Gastrocnemius medialis (tissue), 4 donors: Measurements from ENCODE around the gene DUS1L. TPM values are rescaled to one million over a fixed set of nuclear protein-coding genes. Genes with fewer than 3 reads are reported as not detected.

ENCODE experiments used
- ATAC-seq, 2 donors: fragments of 150-250 bp; one replicate each; pipeline ENCODE4 v1.9.1; 2016
- DNase-seq, 2 donors: peaks; one replicate each; pipeline ENCODE4 v3.0.0-alpha.2; 2019
- H3K27ac ChIP-seq, 4 donors: fragments of 200-600 bp; sonication (generic); 1 replicate in 1 of 4; 2 replicates in 3 of 4; pipeline ENCODE4 v1.5.1; 2016 to 2018; ENCODE audit warnings: mild to moderate bottlenecking in 2 of 4, moderate library complexity in 1 of 4
- H3K27me3 ChIP-seq, 3 donors: fragments of 200-600 bp; sonication (generic) in 2 of 3; 1 replicate in 1 of 3; 2 replicates in 2 of 3; pipeline versions ENCODE4 v1.5.1 to v1.6.0; 2016 to 2019; ENCODE audit warnings: mild to moderate bottlenecking in 1 of 3, moderate library complexity in 1 of 3
- H3K36me3 ChIP-seq, 2 donors: fragments of 200-600 bp; sonication (generic) in 1 of 2; one replicate each; pipeline ENCODE4 v1.5.1; 2017 to 2018
- H3K4me1 ChIP-seq, 2 donors: fragments of 200-600 bp; sonication (generic) in 1 of 2; one replicate each; pipeline ENCODE4 v1.5.1; 2016 to 2017; ENCODE audit warnings: mild to moderate bottlenecking in 2 of 2
- H3K4me3 ChIP-seq, 4 donors: fragments of 200-600 bp; sonication (generic) in 3 of 4; 1 replicate in 1 of 4; 2 replicates in 3 of 4; pipeline ENCODE4 v1.5.1; 2016 to 2019; ENCODE audit warnings: mild to moderate bottlenecking in 2 of 4
- H3K9me3 ChIP-seq, 3 donors: fragments of 200-600 bp; sonication (generic) in 2 of 3; 1 replicate in 1 of 3; 2 replicates in 2 of 3; pipeline ENCODE4 v1.5.1; 2016 to 2019
- CTCF ChIP-seq, 5 experiments: fragments of 450-650 bp in 3 of 5; fragments of 200-600 bp in 2 of 5; sonication (generic) in 2 of 5; IDR thresholded peaks in 4 of 5; conservative IDR thresholded peaks in 1 of 5; 1 replicate in 4 of 5; 2 replicates in 1 of 5; pipeline ENCODE4 v1.5.1; 2016 to 2019; ENCODE audit warnings: antibody characterized with exemption in 5 of 5, mild to moderate bottlenecking in 3 of 5, moderate library complexity in 3 of 5
- POLR2A ChIP-seq, 2 donors: fragments of 450-650 bp; IDR thresholded peaks; one replicate each; pipeline ENCODE4 v1.6.1; 2017; ENCODE audit warnings: antibody characterized with exemption in 2 of 2, mild to moderate bottlenecking in 2 of 2, moderate library complexity in 2 of 2
- in situ Hi-C, 4 donors: fragments of 200-750 bp; cut with MboI; loops; one replicate each; pipeline versions ENCODE4 v1.15.0 to v1.8.0; 2017; ENCODE audit warnings: low sequenced_read_pairs in 4 of 4
- intact Hi-C: fragments of 100-400 bp; cut with DNase I; formaldehyde crosslinking; loops from one replicate; pipeline ENCODE4 v1.15.1; 2023; ENCODE audit warnings: low total_unique reads
- total RNA-seq, 4 donors: library from RNA; depleted of rRNA; stranded (reverse); fragments of >200 nt; gene quantifications; one replicate each; pipeline versions ENCODE4 v1.1.0 to v1.2.3, GENCODE V29; 2016

Gene DUS1L
- total RNA-seq, 4 donors from 2014 or later: 54.6 to 119 (median 83.2) TPM

- Histone ChIP-seq H3K27me3 (no peaks in the 10 kb centered on the region), H3K27ac (no peak overlapping the region), H3K4me3 (no peak overlapping the region), H3K9me3 (no peaks in the 10 kb centered on the region), H3K4me1 (peaks cover 0 to 6% of the 10 kb centered on the region in 2 donors), H3K36me3 (peaks cover 0 to 3% of the 10 kb centered on the region in 2 donors)
- ATAC-seq (no peak), DNase-seq (no peak)
- TF ChIP-seq CTCF (IDR thresholded peaks at IDR 0.05 in 4 of 5, conservative IDR thresholded peaks at IDR 0.05 in 1 of 5) (no peak), POLR2A (IDR thresholded peaks at IDR 0.05) (no peak)
- intact Hi-C loops: no loop called here
- in situ Hi-C loops: no loop called here
Observed at GRCh38 chr17:82012640-82013295, 52.8 kb downstream of the DUS1L start.

GRCh38 chr17:82012261-82012639 is 53.4 kb downstream of the DUS1L start:
- DNase-seq (no peak), ATAC-seq (no peak)
- no peaks in the 10 kb centered on the region for H3K9me3 ChIP-seq
- H3K4me1 ChIP-seq: peaks cover 0 to 1% of the 10 kb centered on the region in 2 donors
- in situ Hi-C loops: no loop called here
- H3K36me3 ChIP-seq: peaks cover 0 to 3% of the 10 kb centered on the region in 2 donors
- no peaks in the 10 kb centered on the region for H3K27me3 ChIP-seq
- TF ChIP-seq CTCF (IDR thresholded peaks at IDR 0.05 in 4 of 5, conservative IDR thresholded peaks at IDR 0.05 in 1 of 5): no peak
- no peak for TF ChIP-seq POLR2A (IDR thresholded peaks at IDR 0.05)
- no peak overlapping the region for H3K4me3 ChIP-seq
- intact Hi-C loops: no loop called here
- no peak overlapping the region for H3K27ac ChIP-seq

- H3K27ac ChIP-seq: no peak overlapping the region
- in situ Hi-C loops: no loop called here
- H3K36me3 ChIP-seq: peaks cover 0 to 3% of the 10 kb centered on the region in 2 donors
- intact Hi-C loops: no loop called here
- no peak for TF ChIP-seq POLR2A (IDR thresholded peaks at IDR 0.05)
- TF ChIP-seq CTCF (IDR thresholded peaks at IDR 0.05 in 4 of 5, conservative IDR thresholded peaks at IDR 0.05 in 1 of 5): no peak
- no peaks in the 10 kb centered on the region for H3K9me3 ChIP-seq
- H3K4me1 ChIP-seq: no peaks in the 10 kb centered on the region
- no peaks in the 10 kb centered on the region for H3K27me3 ChIP-seq
- H3K4me3 ChIP-seq: no peak overlapping the region
- ATAC-seq: no peak
- no peak for DNase-seq
Observed at GRCh38 chr17:82011617-82012187, 53.9 kb downstream of the DUS1L start.

- intact Hi-C loops: no loop called here
- Histone ChIP-seq H3K36me3 (peaks cover 0 to 3% of the 10 kb centered on the region in 2 donors), H3K27ac (no peak overlapping the region), H3K4me3 (no peak overlapping the region), H3K27me3 (no peaks in the 10 kb centered on the region), H3K9me3 (no peaks in the 10 kb centered on the region), H3K4me1 (peaks cover 0 to 5% of the 10 kb centered on the region in 2 donors)
- TF ChIP-seq POLR2A (IDR thresholded peaks at IDR 0.05): no peak
- no peak for TF ChIP-seq CTCF (IDR thresholded peaks at IDR 0.05 in 4 of 5, conservative IDR thresholded peaks at IDR 0.05 in 1 of 5)
- DNase-seq (no peak), ATAC-seq (no peak)
- in situ Hi-C loops: no loop called here
Observed at GRCh38 chr17:82010575-82011525, 54.8 kb downstream of the DUS1L start.
